Hematopoietic multipotent progenitor cell (in vitro differentiated cells): Measurements from ENCODE around the gene ADGRG7. TPM values are rescaled to one million over a fixed set of nuclear protein-coding genes. Genes with fewer than 3 reads are reported as not detected.

Source experiments
- DNase-seq, 3 donors: peaks; one replicate each; pipeline ENCODE4 v3.0.0-alpha.2; 2011 to 2015; ENCODE audit warnings: low read depth in 2 of 3, low spot score in 2 of 3
- small RNA-seq: library from RNA; depleted of rRNA; stranded (forward); fragments of <200 nt; gene quantifications from one replicate; pipeline ENCODE3, GENCODE V24; 2012
- total RNA-seq: library from RNA; depleted of rRNA; stranded (reverse); fragments of >200 nt; gene quantifications from one replicate; pipeline ENCODE4 v1.2.3, GENCODE V29; 2012

Gene ADGRG7
- total RNA-seq, 1 donor, result not detected

- no peak for DNase-seq
Measured at GRCh38 chr3:100730524-100730923, 121.1 kb downstream of the ADGRG7 start.

DNA sequence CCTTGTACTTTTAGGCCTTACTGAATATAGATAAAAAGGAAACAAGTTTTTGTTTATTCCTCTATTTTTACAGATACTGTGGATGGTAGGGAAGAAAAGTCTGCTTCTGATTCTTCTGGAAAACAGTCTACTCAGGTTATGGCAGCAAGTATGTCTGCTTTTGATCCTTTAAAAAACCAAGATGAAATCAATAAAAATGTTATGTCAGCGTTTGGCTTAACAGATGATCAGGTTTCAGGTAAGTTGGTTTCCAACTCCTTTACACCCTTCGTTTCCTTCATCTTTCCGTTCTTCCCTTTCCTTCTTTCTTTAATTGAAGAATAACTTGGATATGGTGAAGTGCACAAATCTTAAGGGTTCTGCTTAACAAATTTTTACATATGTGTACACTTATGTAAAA, 123.0 kb downstream of the ADGRG7 start:
- no peak for DNase-seq

GRCh38 chr3:100737334-100737733, 127.9 kb downstream of the ADGRG7 start:
- DNase-seq, result peak in 2 of 3 donors; percentile 13 to 50

DNA sequence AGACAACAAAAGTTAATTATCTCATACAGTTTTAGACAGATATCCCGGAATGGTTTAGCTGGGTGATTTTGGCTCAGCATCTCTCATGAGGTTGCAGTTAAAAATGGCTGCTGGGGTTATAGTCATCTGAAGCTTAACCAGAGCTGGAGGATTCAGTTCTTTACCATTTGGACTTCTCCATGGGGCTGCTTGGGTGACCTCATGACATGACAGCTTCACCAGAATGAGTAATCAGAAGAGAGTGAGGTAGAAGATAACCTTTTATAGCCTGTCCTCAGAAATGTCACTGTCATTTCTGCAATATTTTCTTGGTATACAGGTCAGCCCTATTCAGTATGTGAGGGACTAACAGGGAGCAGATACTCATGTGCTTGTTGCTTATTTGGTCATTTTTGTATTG, 130.8 kb downstream of the ADGRG7 start:
- no peak for DNase-seq

DNA sequence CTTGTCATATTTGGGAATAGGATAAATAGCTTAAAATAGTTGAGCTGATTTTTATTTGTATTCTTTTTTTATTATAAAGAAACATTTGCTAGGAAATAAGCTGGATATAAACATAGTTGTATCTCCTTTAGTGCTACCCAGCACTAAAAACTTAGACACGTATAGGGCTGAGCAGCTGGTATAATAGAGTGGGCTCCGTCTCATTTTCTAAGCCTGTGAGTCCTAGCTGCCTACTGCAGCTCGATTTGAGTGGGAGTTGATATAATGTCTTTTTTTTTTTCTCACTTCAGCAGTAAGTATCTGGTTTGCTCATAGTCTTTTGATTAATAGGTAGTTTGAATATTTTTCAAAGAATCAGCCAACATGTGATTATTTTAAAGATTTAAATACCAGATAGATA, 134.1 kb downstream of the ADGRG7 start:
- DNase-seq, result no peak

DNA sequence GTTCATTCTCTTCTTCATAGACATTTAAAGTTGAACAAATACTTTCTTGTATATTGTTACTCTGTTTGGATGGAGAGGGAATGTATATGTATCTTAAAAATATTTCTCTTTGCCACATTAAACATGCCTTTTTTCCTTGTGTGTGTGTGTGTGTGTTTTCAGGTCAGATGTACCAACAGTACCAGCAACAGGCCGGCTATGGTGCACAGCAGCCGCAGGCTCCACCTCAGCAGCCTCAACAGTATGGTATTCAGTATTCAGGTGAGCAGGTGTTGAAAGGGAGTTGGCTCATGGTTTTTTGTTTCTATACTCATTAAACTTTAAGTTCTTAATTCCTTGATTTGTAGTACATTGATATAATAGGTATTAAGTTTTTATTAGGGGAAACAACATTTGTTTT, 135.3 kb downstream of the ADGRG7 start:
- no peak for DNase-seq

Small RNA genes within 50 kb of the gene (small RNA-seq; reads per million reads assigned to genes)
- gene RF00322, result not detected

Other genes starting within 250 kb of the ADGRG7 start
- gene TOMM70, start 208.5 kb upstream of the ADGRG7 start, total RNA-seq, result 16.2 TPM
- 1.6 TPM for gene LNP1, start 208.1 kb upstream of the ADGRG7 start, total RNA-seq
- gene TMEM45A, start 117.0 kb upstream of the ADGRG7 start, total RNA-seq, result 0.81 TPM
- gene TFG, start 99.9 kb downstream of the ADGRG7 start, total RNA-seq, result 41.7 TPM